ENCODE measurements around the gene FMNL2. TPM values are rescaled to one million over a fixed set of nuclear protein-coding genes. Genes with fewer than 3 reads are reported as not detected.

Gene FMNL2
- total RNA-seq, 4 donors from 2014 or later, result 6.7 to 17.2 (median 11.5) TPM

DNA sequence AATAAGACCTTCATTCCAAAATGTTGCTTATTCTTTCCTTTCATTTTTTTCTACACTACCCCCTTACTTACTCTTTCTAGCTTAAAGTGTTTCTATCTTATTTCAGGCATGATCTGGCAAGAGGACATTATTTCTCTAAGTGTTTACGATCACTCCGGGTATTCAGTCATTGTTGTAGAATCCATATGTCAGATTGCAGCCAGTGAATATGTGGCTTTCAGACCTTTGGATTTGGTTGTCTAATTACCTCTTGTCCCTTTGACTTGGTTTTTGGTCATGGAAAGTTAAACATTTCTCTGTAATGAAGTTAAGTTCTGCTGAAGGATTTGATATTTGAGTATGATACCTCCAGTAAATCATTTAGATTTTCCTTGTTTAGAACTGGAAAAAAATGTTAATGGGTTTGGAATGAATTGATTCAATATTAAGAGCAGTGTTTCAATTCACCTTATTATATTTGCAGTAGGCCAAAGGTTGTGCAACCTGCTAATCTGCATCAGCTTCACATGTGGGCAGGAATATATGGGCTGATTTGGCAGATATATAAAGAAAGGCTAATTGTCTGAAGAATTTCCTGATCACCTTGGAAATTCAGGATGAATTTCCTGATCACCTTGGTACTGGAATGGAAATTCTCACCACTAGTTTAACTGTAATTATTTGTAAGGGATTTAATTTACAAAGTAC is 227.4 kb downstream of the FMNL2 start:
- Histone ChIP-seq H3K4me3 (no peak overlapping the region), H3K36me3 (peaks cover 0 to 9% of the 10 kb centered on the region in 2 donors), H3K4me1 (peaks cover 26 to 34% of the 10 kb centered on the region in 2 donors), H3K9me3 (no peaks in the 10 kb centered on the region), H3K27me3 (no peaks in the 10 kb centered on the region), H3K27ac (no peak overlapping the region)
- no peak for TF ChIP-seq POLR2A (IDR thresholded peaks at IDR 0.05)
- no peak for TF ChIP-seq CTCF (IDR thresholded peaks at IDR 0.05 in 4 of 5, conservative IDR thresholded peaks at IDR 0.05 in 1 of 5)
- intact Hi-C loops (cut with DNase I; ENCODE audit: low total_unique reads) (no loop called here), in situ Hi-C loops (cut with MboI; ENCODE audit: low sequenced_read_pairs in 4 of 4) (loop anchor here in 2 of 4 donors (25.0 kb wide), 1 partner anchor 225 kb away; the partner anchor contains the start of gene FMNL2 (in 2 of the 2))
- DNase-seq (no peak), ATAC-seq (no peak)

DNA sequence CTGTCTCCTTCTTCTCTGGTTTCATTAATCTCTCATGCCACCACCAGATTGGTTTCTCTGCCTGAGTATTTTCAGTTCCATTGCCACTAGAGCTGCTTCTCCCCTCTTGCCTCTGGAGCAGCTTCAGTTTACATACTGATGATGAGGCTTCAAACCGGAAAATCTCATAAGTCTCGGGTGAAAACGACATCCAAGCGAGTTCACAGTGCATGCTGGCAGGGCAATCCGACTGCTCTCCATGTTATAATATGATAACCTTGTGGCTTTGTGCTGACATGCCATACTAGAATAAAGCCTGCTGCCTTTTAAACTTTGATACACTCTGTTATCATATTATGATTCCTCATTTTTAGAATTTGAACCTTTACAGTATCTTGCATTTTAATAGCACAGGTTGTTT is 228.8 kb downstream of the FMNL2 start:
- Histone ChIP-seq H3K36me3 (peaks cover 0 to 9% of the 10 kb centered on the region in 2 donors), H3K9me3 (no peaks in the 10 kb centered on the region), H3K27ac (peak overlapping the region in 3 of 4 donors; percentile 22 to 39 (median 28)), H3K4me3 (no peak overlapping the region), H3K4me1 (peaks cover 16 to 22% of the 10 kb centered on the region in 2 donors), H3K27me3 (no peaks in the 10 kb centered on the region)
- in situ Hi-C loops (cut with MboI; ENCODE audit: low sequenced_read_pairs in 4 of 4), result loop anchor here in 2 of 4 donors (25.0 kb wide), 1 partner anchor 226 kb away; the partner anchor contains the start of gene FMNL2 (in 2 of the 2)
- ATAC-seq, result peak; percentile 24 to 29
- intact Hi-C loops (cut with DNase I; ENCODE audit: low total_unique reads), result no loop called here
- DNase-seq, result no peak
- TF ChIP-seq CTCF (IDR thresholded peaks at IDR 0.05 in 4 of 5, conservative IDR thresholded peaks at IDR 0.05 in 1 of 5), result no peak
- TF ChIP-seq POLR2A (IDR thresholded peaks at IDR 0.05), result no peak

DNA sequence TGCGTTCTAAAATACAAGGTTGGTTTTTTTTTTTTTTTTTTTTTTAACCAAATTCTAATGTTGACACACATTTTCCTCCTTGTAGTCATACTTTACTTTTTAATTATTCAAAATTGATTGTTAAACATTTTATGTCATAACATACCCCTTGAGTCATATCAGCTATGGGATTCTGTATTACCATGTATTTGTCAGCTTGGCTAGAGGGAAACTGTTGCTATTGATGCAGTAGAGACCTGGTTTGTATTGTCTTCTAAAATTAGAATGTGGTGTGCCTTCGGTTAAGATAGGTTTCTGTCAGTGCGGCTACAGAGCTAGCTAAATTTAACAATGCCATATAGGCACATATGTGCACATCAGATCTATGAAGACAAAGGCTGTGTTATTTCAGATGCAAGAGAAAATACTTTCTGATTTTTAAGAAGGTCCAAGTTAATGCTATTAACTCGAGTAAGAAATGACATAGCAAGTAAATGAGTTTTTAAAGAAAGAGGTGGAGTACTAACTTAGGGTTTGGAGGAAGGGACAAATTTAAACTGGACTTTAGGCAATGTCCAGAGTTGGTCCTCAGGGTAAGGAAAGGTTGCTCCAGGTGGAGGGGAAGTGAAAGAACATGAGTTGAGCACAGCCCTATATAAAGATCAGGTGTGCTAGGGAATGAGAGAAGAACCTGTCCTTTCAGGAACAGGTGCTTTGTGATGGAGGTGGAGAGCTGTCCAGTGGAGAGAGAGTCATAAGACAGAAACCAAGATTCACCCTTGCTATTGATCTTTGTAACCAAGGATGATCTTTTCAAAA is 230.0 kb downstream of the FMNL2 start:
- TF ChIP-seq CTCF (IDR thresholded peaks at IDR 0.05 in 4 of 5, conservative IDR thresholded peaks at IDR 0.05 in 1 of 5), result no peak
- TF ChIP-seq POLR2A (IDR thresholded peaks at IDR 0.05), result no peak
- in situ Hi-C loops (cut with MboI; ENCODE audit: low sequenced_read_pairs in 4 of 4), result loop anchor here in 2 of 4 donors (25.0 kb wide), 1 partner anchor 228 kb away; the partner anchor contains the start of gene FMNL2 (in 2 of the 2)
- Histone ChIP-seq H3K9me3 (no peaks in the 10 kb centered on the region), H3K4me1 (peaks cover 15 to 20% of the 10 kb centered on the region in 2 donors), H3K27me3 (no peaks in the 10 kb centered on the region), H3K36me3 (peaks cover 0 to 9% of the 10 kb centered on the region in 2 donors), H3K27ac (no peak overlapping the region), H3K4me3 (no peak overlapping the region)
- no peak for ATAC-seq
- DNase-seq, result no peak
- intact Hi-C loops (cut with DNase I; ENCODE audit: low total_unique reads), result no loop called here

GRCh38 chr2:152565884-152566727 is 231.1 kb downstream of the FMNL2 start:
- intact Hi-C loops (cut with DNase I; ENCODE audit: low total_unique reads) (no loop called here), in situ Hi-C loops (cut with MboI; ENCODE audit: low sequenced_read_pairs in 4 of 4) (loop anchor here in 2 of 4 donors (25.0 kb wide), 1 partner anchor 229 kb away; the partner anchor contains the start of gene FMNL2 (in 2 of the 2))
- TF ChIP-seq POLR2A (IDR thresholded peaks at IDR 0.05) (no peak), CTCF (IDR thresholded peaks at IDR 0.05 in 4 of 5, conservative IDR thresholded peaks at IDR 0.05 in 1 of 5) (no peak)
- DNase-seq (no peak), ATAC-seq (no peak)
- no peak overlapping the region for H3K27ac ChIP-seq
- H3K4me3 ChIP-seq, result no peak overlapping the region
- no peaks in the 10 kb centered on the region for H3K27me3 ChIP-seq
- peaks cover 20 to 25% of the 10 kb centered on the region in 2 donors for H3K4me1 ChIP-seq
- no peaks in the 10 kb centered on the region for H3K9me3 ChIP-seq
- H3K36me3 ChIP-seq, result peaks cover 0 to 9% of the 10 kb centered on the region in 2 donors

Data from gastrocnemius medialis (tissue), 4 donors.